HG03064 (cell line): ENCODE measurements around the gene CR1L.
"Not testable (repeated sequence)": the region's sequence is repeated elsewhere in the genome, so short reads cannot be mapped to it uniquely, and the experiment has no call there.

Source experiments
- ATAC-seq: cut with Tn5 transposase; IDR thresholded peaks from one replicate; pipeline ENCODE4 v1.9.1; 2021; ENCODE audit warnings: low read depth; ENCODE audit not compliant: unreplicated experiment

Gene CR1L

DNA sequence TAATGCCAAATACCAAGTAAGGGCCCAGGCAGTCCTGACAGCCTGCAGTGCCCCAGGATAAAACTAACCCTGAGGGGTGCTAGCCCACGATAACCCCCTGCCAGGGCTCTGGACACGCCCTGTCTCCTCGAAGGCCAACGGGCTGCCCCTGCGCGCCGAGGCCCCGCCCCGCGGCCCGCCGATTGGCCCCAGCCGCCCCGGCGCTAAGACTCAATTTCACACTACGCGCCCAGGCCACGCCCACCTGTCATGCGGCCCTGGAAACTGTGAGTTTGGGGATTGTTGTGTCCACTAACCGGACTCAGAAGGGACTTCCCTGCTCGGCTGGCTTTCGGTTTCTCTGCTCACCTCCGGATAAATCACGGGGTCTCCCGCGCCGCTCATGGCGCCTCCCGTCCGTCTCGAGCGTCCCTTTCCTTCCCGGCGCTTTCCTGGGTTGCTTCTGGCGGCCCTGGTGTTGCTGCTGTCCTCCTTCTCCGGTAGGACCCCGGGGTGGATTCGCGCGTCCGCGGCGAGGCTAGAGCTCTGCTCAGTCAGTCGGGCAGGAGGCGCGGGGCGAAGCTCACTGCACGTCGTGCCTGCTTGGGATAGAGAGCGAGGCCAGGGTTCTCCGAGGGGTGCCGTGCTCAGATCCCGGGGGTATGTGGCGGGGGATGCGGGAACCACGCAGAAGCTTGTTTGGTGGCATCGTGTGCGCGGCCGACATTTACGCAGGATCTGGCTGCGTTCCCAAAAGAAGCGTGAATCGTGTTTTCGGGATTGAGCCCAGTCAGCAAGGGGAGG, at the start of gene CR1L:
TSS of gene CR1L (plus strand) at position 282 of the 783 bp plus-strand sequence. CDS start at position 383, 101 bp downstream.
- peak; percentile 79 for ATAC-seq

DNA sequence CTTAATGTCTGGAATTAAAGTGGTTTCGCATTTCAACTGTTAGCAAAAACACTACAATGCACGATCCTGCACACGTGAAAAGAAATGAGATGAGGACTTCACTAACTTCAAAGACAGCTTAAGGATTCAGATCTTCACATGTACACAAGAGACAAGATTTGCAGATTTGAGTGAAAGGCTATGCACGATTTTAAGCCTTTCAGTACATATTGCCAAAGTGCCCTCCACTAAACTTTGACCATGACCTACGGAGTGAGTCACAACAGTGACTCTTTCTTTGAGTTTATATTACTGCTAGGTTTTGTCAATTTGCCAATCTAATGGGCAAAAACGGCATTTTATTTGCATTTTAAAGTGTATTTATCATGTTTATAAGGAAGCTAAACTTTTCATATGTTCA, 41.2 kb upstream of the CR1L start:
- ATAC-seq: no peak

DNA sequence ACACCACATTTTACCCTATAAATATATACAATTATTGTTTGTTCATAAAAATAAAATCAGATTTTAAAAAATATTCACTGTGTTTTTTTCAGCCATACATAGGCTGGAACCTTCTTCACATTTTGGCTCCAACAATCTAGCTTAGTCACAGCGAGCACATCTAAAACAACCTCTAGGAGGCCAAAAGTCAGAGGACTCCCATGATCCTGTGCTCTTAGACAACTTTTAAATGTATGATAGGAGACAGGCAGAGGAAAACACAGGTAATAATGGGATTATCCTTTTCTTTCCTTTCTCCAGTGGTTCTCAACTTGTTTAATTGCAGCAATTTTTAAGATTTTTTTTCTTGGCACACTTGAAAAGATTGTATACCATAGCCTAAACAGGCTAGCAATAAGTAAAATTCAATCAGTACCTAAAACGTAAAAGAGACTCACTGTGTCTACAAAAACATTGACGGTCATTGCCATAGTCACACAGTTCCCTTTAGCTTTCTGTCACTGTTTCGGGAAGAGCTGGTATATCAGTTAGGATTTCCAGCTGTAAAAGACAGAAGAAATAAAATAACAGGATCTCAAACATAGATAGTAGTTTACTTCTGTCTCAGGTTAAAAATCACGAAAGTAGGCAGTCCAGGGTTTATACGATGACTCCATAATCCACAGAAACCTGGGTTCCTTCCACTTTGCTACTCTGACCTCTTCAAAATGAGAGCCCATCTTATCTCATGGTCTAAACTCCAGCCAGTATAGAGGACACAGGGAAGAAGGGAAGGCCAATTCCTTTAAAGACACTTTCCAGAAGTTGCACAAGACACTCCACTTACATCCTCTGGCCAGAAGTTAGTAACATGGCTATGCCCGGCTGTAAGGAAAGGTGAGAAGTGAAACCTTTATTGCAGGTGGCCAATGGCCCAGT, 39.2 kb upstream of the CR1L start:
- ATAC-seq: no peak

DNA sequence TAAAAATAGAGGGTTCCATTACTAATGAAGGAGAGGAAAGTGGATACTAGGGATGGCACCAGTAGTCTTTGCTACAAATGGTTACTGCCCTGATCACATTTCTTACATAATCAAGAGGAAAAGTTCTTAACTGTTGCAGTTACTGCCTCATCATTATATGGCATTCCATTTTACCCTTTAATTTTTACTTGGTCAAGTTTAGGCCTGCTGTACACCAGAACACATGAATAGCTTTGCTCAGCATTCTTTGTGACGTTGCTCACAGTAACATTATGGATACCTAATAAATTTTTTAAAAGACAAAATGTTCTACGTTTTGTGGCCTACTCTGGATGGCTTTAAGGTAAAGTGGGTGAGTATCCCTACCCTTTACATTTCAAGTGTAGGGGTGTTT, 38.6 kb upstream of the CR1L start:
- no peak for ATAC-seq

DNA sequence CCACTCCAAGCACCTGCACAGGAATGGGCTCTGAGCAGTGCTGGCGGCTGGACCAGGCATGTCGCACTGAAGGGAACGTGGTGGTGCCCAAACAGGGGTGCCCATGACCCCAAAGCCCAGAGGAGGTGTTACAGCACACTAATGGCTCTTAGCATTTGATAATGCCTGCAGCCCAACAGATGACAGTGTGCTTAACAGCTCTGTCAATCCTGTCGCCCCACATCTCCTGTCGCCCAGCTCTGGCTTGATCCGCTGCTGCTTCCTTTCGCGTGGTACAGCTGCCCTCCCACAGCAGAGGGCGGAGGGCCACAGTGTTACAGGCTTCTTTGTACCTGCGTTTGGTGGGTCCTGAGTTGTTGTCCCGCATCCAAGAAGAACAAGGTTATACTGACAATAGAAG, 32.2 kb upstream of the CR1L start:
- no peak for ATAC-seq

DNA sequence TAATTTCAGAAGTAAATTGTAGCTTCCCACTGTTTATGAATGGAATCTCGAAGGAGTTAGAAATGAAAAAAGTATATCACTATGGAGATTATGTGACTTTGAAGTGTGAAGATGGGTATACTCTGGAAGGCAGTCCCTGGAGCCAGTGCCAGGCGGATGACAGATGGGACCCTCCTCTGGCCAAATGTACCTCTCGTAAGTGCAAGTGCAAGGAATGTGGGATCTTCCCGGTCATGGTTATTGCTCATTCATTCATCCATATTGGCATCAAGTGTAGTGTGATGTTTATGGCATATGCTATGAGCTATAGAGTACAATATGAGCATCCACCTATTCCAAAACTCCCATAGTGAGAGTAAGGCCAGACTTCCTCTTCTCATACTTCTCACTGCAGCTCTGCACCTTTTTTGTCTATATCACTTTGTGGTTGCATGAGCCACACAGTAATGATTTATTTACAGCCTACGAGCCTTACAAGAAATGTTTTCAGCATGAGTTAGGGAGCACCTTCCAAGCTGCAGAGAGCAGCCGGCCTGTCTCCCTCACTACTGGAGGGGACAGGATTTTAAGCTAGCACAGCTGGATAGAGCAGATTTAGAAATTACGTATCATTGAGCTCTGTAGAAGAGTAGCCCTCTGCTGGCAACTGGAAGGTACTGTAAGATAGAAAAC, 24.9 kb upstream of the CR1L start:
- ATAC-seq: peak; percentile 96

DNA sequence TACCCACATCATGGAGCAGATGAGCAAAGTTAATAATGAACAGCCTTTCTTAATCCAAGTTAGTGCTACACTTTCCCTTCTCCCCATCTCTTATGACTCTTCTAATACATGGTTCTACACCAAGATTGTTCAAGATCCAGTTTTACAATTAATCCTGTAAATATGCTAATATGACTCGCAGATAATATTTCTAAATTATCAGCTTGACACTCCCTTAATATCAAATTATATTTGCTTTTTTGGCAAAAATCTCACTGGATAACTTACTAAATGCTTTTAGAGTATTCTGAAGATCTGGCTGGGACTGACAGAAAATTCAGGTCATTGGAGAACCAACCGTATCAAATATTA, 24.4 kb upstream of the CR1L start:
- ATAC-seq: no peak

DNA sequence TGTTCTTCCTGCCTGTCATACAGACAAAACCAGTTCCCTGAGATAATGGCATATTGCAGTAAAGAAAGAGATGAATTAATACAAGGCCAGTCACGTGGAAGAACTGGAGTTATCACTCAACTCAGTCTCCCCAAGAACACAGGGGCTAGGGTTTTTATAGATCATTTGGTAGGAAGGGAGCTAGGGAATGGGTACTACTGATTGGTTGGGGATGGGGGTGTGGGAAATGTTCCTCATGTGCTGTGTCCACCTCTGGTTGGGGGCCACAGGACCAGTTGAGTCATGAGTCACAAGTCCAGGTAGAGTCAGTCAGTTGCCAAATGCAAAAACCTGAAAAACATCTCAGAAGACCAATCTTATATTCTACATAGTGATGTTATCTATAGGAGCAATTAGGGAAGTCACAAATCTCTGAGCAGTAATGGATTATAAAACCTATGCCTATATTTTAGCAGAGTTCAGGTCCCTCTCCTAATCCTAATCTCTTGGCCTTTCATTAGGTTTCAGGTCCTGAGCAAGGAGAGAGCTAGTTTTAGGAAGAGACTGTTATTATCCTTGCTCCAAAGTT, 19.3 kb upstream of the CR1L start:
- ATAC-seq: not testable (repeated sequence)

DNA sequence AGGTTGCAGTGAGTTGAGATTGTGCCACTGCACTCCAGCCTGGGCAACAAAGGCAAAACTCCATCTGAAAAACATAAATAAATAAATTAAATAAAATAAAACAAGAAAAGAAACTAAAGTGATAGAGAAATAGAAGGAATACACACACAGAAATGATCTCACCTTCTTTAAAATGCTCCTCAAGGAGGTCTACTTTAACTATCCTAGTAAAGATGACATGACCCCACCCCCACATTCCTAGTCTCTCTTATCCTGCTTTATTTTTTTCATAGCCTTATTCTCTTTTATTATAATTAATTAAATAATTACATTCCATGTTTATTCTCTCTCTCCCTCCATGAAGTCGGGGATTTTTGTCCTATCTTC, 18.0 kb upstream of the CR1L start:
- ATAC-seq: no peak

DNA sequence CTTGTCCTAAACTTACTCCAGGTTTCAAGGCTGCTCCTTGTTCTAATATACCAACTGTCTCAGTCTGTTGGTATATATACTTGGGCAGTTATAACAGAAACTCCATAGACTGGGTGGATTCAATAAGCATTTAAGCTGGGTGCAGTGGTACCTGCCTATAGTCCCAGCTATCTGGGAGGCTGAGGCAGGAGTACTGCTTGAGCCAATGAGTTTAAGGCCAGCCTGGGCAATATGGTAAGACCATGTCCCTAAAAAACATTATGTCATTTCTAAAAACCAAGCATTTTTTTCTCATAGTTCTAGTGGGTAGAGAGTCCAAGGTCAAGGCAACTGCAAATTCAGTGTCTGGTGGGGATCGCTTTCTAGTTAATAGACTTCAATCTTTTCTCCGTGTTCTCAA, 17.4 kb upstream of the CR1L start:
- ATAC-seq: no peak

DNA sequence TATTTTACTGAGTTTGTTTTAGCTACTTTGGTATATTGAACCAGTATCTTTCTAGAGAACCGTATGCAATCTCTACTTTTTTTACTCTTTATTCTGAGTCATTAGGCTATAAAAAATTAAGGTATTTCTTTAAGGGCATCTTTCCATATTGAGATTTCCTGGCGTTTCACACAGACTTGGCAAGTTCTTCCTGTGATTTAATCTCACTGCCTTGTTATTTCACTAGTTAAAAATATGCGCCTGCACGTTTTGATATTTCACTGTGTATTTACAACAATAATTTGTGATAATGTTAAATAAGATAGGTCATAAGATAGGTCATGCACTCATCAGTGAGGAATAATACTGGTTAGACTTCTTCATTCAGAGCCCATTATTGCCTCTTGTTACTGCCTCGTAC, 16.2 kb upstream of the CR1L start:
- no peak for ATAC-seq

DNA sequence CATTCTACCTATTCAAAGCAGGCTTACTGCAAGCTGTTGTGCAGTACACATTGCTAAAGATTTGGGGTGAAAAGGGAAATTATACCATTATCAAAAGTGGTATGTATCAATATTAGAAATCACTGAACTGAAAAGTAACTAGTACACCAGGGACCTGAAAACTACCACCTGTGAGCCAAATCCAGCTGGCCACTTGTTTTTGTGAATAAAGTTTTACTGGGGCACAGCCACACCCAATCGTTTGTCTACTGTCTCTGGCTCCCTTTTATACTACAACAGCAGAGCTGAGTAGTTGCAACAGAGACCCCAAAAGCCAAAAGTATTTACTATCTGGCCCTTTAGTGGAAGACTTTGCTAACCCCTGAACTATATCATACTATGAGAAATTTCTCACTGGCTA, 13.8 kb upstream of the CR1L start:
- no peak for ATAC-seq

DNA sequence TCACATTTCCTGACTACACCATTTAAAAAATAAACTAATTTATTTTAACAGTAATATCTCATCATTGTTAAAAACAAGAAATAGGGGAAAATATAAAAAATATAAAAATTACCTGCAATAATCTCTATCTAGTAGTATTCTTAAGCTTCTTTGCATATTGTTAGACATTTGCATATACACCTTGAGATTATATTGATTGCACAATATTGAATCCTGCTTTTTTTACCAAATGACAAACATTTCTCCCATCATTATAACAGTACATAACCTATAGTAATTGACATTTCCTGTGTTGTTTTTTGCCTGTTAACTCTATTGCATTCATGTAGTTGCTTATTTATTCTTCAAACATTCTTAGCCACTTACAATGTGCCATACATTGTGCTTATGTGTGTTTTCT, 11.7 kb upstream of the CR1L start:
- no peak for ATAC-seq

DNA sequence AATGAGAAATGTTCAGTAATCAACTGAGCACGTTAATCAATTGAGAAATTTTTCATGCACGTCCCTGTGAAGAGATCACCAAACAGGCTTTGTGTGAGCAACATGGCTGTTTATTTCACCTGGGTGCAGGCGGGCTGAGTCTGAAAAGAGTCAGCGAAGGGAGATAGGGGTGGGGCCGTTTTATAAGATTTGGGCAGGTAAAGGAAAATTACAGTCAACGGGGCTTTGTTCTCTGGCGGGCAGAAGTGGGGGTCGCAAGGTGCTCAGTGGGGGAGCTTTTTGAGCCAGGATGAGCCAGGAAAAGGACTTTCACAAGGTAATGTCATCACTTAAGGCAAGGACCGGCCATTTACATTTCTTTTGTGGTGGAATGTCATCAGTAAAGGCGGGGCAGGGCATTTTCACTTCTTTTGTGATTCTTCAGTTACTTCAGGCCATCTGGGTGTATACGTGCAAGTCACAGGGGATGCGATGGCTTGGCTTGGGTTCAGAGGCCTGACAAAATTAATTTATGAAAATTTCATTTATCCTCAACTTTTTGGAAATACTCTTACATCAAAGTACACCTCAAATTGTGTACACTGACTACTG, 11.1 kb upstream of the CR1L start:
- ATAC-seq: not testable (repeated sequence)

DNA sequence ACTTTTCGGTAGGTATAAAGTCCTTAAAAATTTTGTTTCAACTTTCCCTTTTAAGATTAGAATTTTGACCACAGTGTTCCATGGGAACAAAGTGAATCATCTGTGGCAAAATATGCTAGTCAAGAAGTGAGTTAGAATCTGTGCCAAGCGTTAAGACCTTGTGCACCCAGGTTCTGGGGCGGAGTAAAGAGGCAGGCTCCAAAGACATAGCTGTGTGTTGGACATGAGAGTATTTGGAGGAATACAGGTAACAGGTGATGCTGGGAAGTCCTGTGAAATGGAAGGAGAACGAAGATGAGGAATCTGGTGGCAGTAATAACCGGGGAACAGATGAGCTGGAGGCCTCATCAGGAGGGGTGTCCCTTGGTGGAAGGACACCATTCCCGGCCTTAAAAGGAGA, 10.6 kb upstream of the CR1L start:
- ATAC-seq: not testable (repeated sequence)

DNA sequence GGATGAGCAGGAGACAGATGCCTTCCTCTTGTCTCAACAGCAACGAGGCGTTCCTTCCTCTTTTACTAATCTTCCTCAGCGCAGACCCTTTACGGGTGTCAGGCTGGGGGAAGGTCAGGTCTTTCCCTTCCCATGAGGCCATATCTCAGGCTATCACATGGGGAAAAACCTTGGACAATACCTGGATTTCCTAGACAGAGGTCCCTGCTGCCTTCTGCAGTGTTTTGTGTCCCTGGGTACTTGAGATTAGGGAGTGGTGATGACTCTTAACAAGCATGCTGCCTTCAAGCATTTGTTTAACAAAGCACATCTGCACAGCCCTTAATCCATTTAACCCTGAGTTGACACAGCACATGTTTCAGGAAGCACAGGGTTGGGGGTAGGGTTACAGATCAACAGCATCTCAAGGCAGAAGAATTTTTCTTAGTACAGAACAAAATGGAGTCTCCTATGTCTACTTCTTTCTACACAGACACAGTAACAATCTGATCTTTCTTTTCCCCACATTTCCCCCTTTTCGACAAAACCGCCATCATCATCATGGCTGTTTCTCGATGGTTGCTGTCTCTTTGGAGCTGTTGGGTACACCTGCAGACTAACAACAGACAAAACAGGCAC, 9.3 kb upstream of the CR1L start:
- not testable (repeated sequence) for ATAC-seq

DNA sequence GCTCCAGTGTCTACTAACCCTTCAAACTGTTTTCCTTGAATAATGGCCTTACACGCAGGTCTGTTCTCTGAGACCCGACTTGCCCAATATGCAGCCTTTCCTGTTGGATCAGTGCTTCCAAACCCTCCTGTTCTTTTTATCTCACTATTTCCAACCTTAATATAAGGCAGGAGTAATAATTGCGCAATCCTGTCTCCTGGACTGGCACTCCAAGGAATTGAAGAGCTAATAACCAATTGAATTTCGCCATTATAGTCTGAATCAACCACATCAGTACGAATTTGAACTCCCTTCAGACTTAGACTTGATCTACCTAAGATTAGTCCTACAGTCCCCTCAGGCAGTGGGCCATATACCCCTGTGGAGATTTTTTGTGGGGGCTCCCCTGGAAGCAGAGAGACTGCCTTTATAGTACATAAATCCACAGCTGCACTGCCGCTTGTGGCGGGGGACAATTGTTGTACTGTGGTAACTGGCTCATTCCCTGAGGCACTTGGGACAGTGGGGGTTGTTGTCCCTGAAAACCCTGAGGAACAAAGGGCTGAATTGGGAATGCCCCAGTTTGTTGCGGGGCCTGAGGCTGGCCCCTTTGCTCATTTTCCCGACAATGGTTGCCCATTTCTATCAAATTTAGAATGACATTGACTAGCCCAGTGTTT, 6.3 kb upstream of the CR1L start:
- ATAC-seq: not testable (repeated sequence)

DNA sequence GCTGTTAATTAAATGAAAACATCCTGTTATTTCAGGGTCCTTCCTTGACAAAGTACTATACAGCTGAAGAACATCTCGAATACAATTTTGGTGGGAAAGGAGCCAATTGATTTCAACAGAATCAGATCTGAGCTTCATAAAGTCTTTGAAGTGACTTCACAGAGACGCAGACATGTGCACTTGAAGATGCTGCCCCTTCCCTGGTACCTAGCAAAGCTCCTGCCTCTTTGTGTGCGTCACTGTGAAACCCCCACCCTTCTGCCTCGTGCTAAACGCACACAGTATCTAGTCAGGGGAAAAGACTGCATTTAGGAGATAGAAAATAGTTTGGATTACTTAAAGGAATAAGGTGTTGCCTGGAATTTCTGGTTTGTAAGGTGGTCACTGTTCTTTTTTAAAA, 5.6 kb upstream of the CR1L start:
- not testable (repeated sequence) for ATAC-seq

DNA sequence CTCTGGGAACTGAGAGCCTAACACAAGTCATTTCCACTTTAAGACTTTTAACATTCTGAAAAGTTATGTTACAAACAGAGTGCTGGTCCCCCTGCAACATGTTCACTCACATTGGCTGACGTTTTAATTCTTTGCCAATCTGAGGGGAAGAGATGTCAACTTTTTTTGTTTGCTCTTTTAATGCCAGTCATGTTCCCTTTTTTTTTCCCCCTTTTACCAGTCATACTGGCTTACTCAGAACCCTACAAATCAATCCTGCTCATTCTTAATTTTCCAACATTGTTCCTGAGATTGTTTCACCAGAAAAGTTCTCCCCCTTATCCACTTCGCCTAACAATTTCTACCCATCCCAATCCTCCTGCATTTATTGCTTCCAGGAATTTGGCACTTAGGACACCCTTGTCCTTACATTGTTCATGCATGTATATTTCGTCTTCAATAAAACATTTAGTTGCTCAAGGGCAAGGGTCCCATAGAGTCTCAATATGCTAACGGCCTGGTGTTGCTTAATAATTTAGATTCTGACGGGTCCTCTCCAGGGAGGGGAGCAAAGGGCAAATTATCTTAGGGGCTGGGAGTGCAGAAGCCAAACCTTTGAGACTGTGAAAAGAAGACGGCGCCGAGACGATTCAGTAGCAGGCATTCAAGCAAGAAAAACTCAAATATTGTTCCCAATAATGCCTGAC, 624 bp upstream of the CR1L start:
- no peak for ATAC-seq
